Fibroblast of pulmonary artery (primary cell): ENCODE measurements around the gene NRL.

Experiments
- DNase-seq: peaks from one replicate; pipeline ENCODE4 v3.0.0-alpha.2; 2010; ENCODE audit warnings: low read depth
- H3K4me3 ChIP-seq: replicated peaks from 2 replicates; pipeline ENCODE4 v1.5.1; 2011; ENCODE audit warnings: low read depth, mild to moderate bottlenecking, control low read depth, low read length, moderate library complexity
- TF ChIP-seq, protein P1 (sequence below): IDR thresholded peaks from 2 replicates; pipeline ENCODE4 v1.5.1; 2011; ENCODE audit warnings: mild to moderate bottlenecking, control low read depth, low read length, inconsistent platforms; ENCODE audit errors: missing control alignments

The NRL gene

DNA sequence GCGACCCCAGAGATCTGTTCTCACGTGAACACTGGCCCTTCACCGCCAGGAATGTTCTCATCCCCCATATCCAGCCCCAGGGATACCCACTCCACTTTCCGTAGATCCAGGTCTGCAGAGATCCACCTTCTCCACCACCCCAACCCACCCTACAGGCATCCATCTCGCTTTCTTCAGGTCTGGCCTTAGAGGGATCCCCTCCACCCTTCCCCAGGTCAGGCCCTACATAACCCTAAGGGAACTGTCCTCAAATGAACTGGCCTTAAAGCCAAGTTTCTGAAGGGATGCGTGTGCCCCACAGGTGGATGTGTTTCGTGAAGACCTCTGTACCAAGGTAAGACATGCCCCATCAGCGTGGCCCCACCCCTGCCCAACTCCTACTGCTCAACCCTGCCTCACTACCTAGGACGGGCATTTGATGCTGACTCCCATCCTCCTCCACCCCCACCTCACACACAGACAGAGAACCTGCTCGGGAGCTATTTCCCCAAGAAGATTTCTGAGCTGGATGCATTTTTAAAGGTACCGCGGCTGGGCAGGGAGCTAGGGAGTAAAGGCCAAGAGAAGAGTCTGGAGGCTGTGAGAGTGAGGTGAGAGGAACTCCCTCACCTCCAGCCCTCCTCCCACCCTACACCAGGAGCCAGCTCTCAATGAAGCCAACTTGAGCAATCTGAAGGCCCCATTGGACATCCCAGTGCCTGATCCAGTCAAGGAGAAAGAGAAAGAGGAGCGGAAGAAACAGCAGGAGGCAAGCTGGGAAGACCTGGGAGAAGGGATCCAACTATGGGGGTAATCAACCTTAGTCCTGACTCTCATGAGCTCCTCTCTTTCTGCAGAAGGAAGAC is 22.2 kb upstream of the NRL start:
- TF ChIP-seq, protein P1, sequence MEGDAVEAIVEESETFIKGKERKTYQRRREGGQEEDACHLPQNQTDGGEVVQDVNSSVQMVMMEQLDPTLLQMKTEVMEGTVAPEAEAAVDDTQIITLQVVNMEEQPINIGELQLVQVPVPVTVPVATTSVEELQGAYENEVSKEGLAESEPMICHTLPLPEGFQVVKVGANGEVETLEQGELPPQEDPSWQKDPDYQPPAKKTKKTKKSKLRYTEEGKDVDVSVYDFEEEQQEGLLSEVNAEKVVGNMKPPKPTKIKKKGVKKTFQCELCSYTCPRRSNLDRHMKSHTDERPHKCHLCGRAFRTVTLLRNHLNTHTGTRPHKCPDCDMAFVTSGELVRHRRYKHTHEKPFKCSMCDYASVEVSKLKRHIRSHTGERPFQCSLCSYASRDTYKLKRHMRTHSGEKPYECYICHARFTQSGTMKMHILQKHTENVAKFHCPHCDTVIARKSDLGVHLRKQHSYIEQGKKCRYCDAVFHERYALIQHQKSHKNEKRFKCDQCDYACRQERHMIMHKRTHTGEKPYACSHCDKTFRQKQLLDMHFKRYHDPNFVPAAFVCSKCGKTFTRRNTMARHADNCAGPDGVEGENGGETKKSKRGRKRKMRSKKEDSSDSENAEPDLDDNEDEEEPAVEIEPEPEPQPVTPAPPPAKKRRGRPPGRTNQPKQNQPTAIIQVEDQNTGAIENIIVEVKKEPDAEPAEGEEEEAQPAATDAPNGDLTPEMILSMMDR: no peak
- no peak for DNase-seq
- H3K4me3 ChIP-seq: peak overlapping the region; percentile 74

- peak within 1 kb of the TSS; percentile 74 for H3K4me3 ChIP-seq
- peak; percentile 82 for DNase-seq
- TF ChIP-seq, protein P1: no peak
Measured at GRCh38 chr14:24135834-24136683, 21.3 kb upstream of the NRL start, which contains the start of gene PSME1. Gene PSME1, plus strand, starts transcription at chr14:24136194. Its CDS starts 69 bp downstream, at chr14:24136263.

- no peak for DNase-seq
- TF ChIP-seq, protein P1: no peak
- peak overlapping the region; percentile 74 for H3K4me3 ChIP-seq
Measured at GRCh38 chr14:24135584-24135833, 20.8 kb upstream of the NRL start.

GRCh38 chr14:24133735-24134134 is 19.0 kb upstream of the NRL start:
- no peak overlapping the region for H3K4me3 ChIP-seq
- no peak for DNase-seq
- TF ChIP-seq, protein P1: no peak

GRCh38 chr14:24132976-24133375 is 18.2 kb upstream of the NRL start:
- H3K4me3 ChIP-seq: no peak overlapping the region
- DNase-seq: no peak
- TF ChIP-seq, protein P1: no peak

GRCh38 chr14:24132061-24132685 is 17.4 kb upstream of the NRL start:
- H3K4me3 ChIP-seq: no peak overlapping the region
- TF ChIP-seq, protein P1: no peak
- no peak for DNase-seq
